Ovary (tissue), 9 donors: ENCODE results near the gene CEP41. TPM values are rescaled to one million over a fixed set of nuclear protein-coding genes. Genes with fewer than 3 reads are reported as not detected.

ENCODE experiments used
- DNase-seq, 5 donors: peaks; one replicate each; pipeline ENCODE4 v3.0.0-alpha.2; 2019 to 2020
- H3K27ac ChIP-seq, 2 donors: fragments of 200-600 bp; one replicate each; pipeline versions ENCODE4 v1.5.1 to v1.8.0; 2019 to 2022
- H3K27me3 ChIP-seq: fragments of 200-600 bp; one replicate; pipeline ENCODE4 v1.8.0; 2022
- H3K36me3 ChIP-seq: fragments of 200-600 bp; sonication (generic); one replicate; pipeline ENCODE4 v1.5.1; 2019
- H3K4me1 ChIP-seq: one replicate; pipeline ENCODE4 v1.8.1; 2013; ENCODE audit warnings: mild to moderate bottlenecking, moderate library complexity; ENCODE audit not compliant: insufficient read depth
- H3K4me3 ChIP-seq: fragments of 200-600 bp; sonication (generic); one replicate; pipeline ENCODE4 v1.5.1; 2017
- H3K9me3 ChIP-seq, 2 donors: fragments of 200-600 bp in 1 of 2; sonication (generic) in 1 of 2; one replicate each; pipeline versions ENCODE4 v1.5.1 to v1.8.1; 2013 to 2019; ENCODE audit warnings: mild to moderate bottlenecking in 1 of 2, moderate library complexity in 1 of 2
- CTCF ChIP-seq, 3 donors: fragments of 450-650 bp in 2 of 3; fragments of 200-600 bp in 1 of 3; IDR thresholded peaks; one replicate each; pipeline versions ENCODE4 v1.5.1 to v1.8.0; 2016 to 2022; ENCODE audit warnings: antibody characterized with exemption in 3 of 3, mild to moderate bottlenecking in 1 of 3
- EP300 ChIP-seq: sonication (generic); formaldehyde crosslinking; IDR thresholded peaks from one replicate; pipeline ENCODE4 v1.6.1; 2017; ENCODE audit warnings: antibody characterized with exemption
- POLR2A ChIP-seq: fragments of 450-650 bp; IDR thresholded peaks from one replicate; pipeline ENCODE4 v1.6.1; 2017; ENCODE audit warnings: antibody characterized with exemption, mild to moderate bottlenecking, moderate library complexity
- WGBS, 3 donors: extraction: QIAGEN DNeasy Blood & Tissue Kit in 1 of 3; methylation state at CpG; one replicate each; pipeline versions ENCODE4 v1.1.5 to v1.1.7; 2013 to 2017; 5-methylcytosine and 5-hydroxymethylcytosine counted together
- intact Hi-C, 4 donors: fragments of 100-400 bp; cut with DNase I; formaldehyde crosslinking; loops; one replicate each; pipeline versions ENCODE4 v1.11.0 to v1.15.1; 2022 to 2023
- polyA plus RNA-seq, 2 donors: library from polyadenylated mRNA; stranded (reverse); fragments of 200-250 nt in 1 of 2; fragments of 350-450 nt in 1 of 2; fragmentation: Illumina TruSeq in 1 of 2; extraction: RNeasy Lipid Tissue Mini Kit (QIAGEN cat#74804) in 1 of 2; gene quantifications; one replicate each; pipeline ENCODE4 v1.2.3, GENCODE V29; 2013 to 2014
- total RNA-seq, 7 donors: library from RNA; depleted of rRNA in 2 of 7; stranded (reverse); fragments of >200 nt in 2 of 7; fragmentation: NEBNext Ultra II Directional in 3 of 7; extraction: Animal tissue kit (Norgen Biotek cat#: 25700) in 3 of 7; gene quantifications; one replicate each; pipeline versions ENCODE4 v1.1.0 to v1.2.4, GENCODE V29; 2016 to 2023
- donor health status: DM: no; HTN: no; CAD: no; lungs with moderate emphysema.
- donor health status: DM: no; HTN: no; CAD: no.
- donor health status: Bipolar disorder and iron deficiency.
- donor health status: DM: yes; HTN: yes; CAD: no.
- donor health status: DM: no; HTN: no; CAD: no.
- donor health status: DM: yes; HTN: yes; CAD: no.

Gene CEP41
- total and polyA plus RNA-seq, 9 donors: 1.8 to 21.3 (median 10.5) TPM

GRCh38 chr7:130410868-130411541 is 29.8 kb downstream of the CEP41 start:
- 70 to 85% (median 83%) methylated on average over 4 of the region's 4 CpGs for WGBS, 3 donors
- Histone ChIP-seq H3K27ac (no peak overlapping the region), H3K27me3 (no peaks in the 10 kb centered on the region), H3K36me3 (no peaks in the 10 kb centered on the region), H3K4me1 (no peaks in the 10 kb centered on the region), H3K9me3 (no peaks in the 10 kb centered on the region), H3K4me3 (no peak overlapping the region)
- DNase-seq: no peak
- TF ChIP-seq CTCF (IDR thresholded peaks at IDR 0.05) (no peak), EP300 (no peak), POLR2A (no peak)
- intact Hi-C loops: no loop called here

GRCh38 chr7:130409712-130410072 is 31.1 kb downstream of the CEP41 start:
- WGBS, 3 donors: 87 to 89% (median 87%) methylated on average over 4 of the region's 4 CpGs
- no peaks in the 10 kb centered on the region for H3K27me3 ChIP-seq
- no peaks in the 10 kb centered on the region for H3K4me1 ChIP-seq
- intact Hi-C loops: no loop called here
- TF ChIP-seq CTCF (IDR thresholded peaks at IDR 0.05) (no peak), EP300 (no peak)
- H3K27ac ChIP-seq: no peak overlapping the region
- DNase-seq: no peak
- no peaks in the 10 kb centered on the region for H3K36me3 ChIP-seq
- H3K9me3 ChIP-seq: no peaks in the 10 kb centered on the region
- no peak overlapping the region for H3K4me3 ChIP-seq

GRCh38 chr7:130409067-130409711 is 31.6 kb downstream of the CEP41 start:
- no peak for DNase-seq
- TF ChIP-seq CTCF (IDR thresholded peaks at IDR 0.05) (no peak), POLR2A (no peak), EP300 (no peak)
- Histone ChIP-seq H3K27me3 (no peaks in the 10 kb centered on the region), H3K36me3 (no peaks in the 10 kb centered on the region), H3K4me1 (no peaks in the 10 kb centered on the region), H3K4me3 (no peak overlapping the region), H3K9me3 (no peaks in the 10 kb centered on the region), H3K27ac (no peak overlapping the region)
- WGBS, 3 donors: 64 to 65% (median 65%) methylated on average over 3 of the region's 3 CpGs
- intact Hi-C loops: no loop called here

GRCh38 chr7:130405003-130405402 is 35.8 kb downstream of the CEP41 start:
- intact Hi-C loops: no loop called here
- H3K27ac ChIP-seq: no peak overlapping the region

More at GRCh38 chr7:130405003-130405402, 35.8 kb downstream of the CEP41 start:
- DNase-seq: no peak
- Histone ChIP-seq H3K27me3 (no peaks in the 10 kb centered on the region), H3K4me1 (peaks cover 12% of the 10 kb centered on the region), H3K36me3 (no peaks in the 10 kb centered on the region), H3K4me3 (no peak overlapping the region), H3K9me3 (no peaks in the 10 kb centered on the region)
- TF ChIP-seq POLR2A: no peak
- TF ChIP-seq CTCF (IDR thresholded peaks at IDR 0.05): no peak
- no peak for TF ChIP-seq EP300
- WGBS, 3 donors: 75 to 85% (median 83%) methylated on average over 2 of the region's 2 CpGs
